Activated CD8-positive, alpha-beta memory T cell treated with anti-CD3 and anti-CD28 coated beads, Interleukin-2, amount 50 U/mL, for 24 hours (primary cell): ENCODE results near the gene PPP2CA.
"Not testable (repeated sequence)": the region's sequence is repeated elsewhere in the genome, so short reads cannot be mapped to it uniquely, and the experiment has no call there.

Experiments used
- DNase-seq: peaks from one replicate; pipeline ENCODE4 v3.0.0-alpha.2; 2020; ENCODE audit errors: extremely low read depth

Gene PPP2CA

DNA sequence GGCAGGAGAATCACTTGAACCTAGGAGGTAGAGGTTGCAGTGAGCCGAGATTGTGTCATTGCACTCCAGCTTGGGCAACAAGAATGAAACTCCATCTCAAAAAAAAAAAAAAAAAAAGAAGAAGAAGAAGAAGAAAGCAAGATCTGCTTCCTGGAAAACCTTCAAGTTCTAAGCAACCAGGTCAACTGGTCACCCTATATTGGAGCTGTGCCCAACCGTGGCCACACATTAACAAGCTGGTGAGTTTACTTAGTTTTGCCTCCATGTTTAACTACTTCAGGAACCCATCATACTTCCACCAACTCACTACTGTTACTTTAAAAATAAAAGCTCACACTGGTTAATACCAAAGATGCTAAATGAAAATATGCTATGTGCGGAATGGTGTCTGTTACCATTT lies 36.8 kb downstream of the PPP2CA start:
- no peak for DNase-seq

DNA sequence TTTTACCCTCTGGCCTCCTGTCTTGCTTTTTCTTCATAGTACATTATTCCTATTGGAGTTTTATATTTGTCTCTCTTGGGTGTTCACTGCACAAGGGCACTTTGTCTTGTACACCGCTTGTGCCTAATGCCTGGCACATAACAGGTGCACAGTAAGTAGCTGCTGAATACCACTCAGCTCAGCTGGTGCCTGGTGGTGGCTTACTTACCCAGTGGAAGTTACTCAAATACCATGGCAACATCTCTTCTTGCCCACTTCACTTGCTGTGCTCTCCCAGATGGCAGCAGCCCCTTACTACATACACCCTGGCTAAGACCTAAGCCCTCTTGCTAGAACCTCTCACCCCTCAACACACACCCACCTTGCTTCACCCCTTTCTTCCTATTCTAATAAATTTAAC lies 37.8 kb downstream of the PPP2CA start:
- DNase-seq, result no peak

DNA sequence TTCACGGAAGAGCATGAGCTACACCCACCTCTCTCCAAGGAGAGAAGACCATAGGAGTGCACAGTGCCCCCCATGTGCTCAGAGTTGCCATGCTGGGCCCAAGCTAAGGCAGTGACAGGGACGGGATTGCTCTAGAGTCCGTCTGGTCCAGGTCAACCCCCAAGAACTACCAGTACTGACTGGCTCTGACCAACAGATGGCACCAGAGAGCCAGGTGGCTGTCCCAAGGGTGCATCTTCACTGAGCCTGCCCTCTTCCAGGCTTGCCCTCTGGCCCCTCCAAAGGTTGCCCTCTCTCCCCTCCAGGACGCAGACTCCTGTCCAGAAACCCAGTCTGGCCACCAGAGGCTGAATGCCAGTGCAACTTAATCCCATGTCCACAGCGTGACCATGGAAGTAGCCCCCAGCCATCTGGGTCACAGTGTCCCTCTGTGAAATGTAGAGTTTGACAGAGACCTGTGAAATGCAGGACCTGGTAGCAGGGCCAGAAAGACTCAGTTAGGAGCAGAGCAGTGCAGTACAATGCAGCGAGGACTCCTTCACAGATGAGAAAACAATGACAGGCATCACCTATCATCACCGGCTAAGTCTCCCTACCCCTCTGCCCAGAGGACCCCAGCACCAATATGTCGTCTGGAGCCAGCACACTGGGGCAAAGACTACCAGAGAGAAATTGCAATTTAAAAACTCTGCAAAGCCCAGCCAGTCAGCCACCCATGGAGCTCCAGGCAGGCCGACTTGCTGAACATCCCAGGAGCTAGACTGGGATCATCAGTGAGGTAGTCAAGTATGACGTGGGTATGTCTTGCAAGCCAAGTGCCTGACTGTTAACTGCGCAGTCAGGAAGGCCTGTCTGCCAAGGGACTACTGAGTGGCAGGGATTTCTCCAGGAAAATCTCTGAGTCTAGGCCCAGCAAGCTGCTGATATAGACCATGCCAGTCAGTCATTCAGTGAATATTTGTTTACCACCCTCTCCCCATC lies 41.4 kb downstream of the PPP2CA start:
- DNase-seq, result peak; percentile 39

GRCh38 chr5:134183481-134183880 lies 42.4 kb downstream of the PPP2CA start:
- DNase-seq, result no peak

- no peak for DNase-seq
Measured at GRCh38 chr5:134178096-134178419, 47.8 kb downstream of the PPP2CA start.

DNA sequence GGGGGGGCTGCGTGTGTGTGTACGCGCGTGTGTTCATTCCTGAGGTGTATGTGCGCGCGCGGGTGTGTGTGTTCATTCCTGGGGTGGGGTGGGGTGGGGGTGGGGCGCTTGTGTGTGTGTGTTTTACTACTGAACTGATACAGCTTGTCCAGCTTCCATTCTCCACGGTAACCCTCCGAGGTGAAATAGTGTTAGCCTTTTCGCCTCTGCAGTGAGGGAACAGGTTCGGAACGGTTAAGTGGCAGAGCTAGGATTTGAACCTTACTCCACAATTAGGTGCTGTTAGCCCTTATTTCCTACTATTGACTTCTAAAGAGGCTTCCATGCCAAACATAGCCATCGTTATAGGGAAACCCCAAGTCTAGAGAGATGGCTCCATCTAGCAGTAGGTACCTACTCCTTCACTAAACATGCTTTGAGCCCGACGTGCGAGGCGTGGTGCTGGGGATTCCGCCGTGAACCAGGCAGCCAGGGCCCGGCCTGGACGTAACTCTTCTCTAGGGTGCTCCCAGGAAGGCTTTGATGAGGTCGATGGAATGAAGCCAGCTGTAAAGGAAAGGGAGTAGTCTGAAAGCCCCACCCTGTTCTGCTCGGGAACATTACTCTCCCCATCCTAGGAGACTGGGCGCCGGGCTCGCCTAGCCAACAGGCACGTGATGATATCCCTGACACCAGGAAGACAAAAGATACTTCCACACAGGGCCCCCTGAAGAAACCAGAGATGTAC lies 48.3 kb downstream of the PPP2CA start:
- DNase-seq, result no peak

- DNase-seq, result peak; percentile 47
Measured at GRCh38 chr5:134176511-134177368, 49.1 kb downstream of the PPP2CA start, which contains the start of gene SKP1. SKP1 (minus strand) TSS chr5:134176950; CDS start chr5:134174022, 2,928 bp downstream.

GRCh38 chr5:134175921-134176510 lies 49.9 kb downstream of the PPP2CA start:
- DNase-seq, result peak; percentile 4

GRCh38 chr5:134174841-134175839 lies 50.7 kb downstream of the PPP2CA start:
- no peak for DNase-seq

- no peak for DNase-seq
Measured at GRCh38 chr5:134171972-134172371, 53.9 kb downstream of the PPP2CA start.

GRCh38 chr5:134162592-134162991 lies 63.3 kb downstream of the PPP2CA start:
- no peak for DNase-seq

DNA sequence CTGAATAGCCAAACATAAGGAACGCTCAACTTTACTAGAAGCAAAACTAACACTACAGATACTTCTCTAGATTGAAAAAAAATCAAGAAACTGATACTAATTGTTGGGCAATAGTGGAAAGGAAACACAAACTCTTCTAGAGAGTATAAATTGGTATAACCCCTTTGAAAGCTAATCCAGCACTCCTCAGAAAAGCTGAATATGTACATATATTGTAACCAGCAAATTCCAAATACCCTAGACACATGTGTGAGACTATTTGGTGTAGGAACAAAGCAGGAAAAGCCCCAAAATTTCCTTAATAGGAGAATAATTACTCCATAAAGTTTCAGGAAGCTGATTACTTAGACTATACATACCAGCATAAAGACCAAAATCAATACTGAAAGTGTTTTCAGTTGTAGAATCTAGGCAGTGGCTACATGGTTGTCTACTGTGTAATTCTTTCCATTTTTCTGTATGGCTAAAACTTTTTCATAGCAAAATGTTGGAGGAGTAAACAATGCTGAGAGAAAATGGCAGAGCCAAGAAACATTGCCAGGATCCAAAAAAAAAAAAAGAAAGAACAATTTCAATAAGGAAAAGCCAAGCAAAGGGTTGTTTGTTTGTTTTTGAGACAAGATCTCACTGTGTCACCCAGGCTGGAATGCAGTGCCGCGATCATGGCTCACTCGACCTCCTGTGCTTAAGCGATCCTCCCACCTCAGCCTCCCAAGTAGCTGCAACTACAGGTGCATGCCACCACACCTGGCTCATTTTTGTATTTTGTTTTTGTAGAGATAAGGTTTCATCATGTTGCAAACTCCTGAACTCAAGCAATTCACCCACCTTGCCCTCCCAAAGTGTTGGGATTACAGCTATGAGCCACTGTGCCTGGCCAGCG lies 64.1 kb downstream of the PPP2CA start:
- DNase-seq, result no peak

DNA sequence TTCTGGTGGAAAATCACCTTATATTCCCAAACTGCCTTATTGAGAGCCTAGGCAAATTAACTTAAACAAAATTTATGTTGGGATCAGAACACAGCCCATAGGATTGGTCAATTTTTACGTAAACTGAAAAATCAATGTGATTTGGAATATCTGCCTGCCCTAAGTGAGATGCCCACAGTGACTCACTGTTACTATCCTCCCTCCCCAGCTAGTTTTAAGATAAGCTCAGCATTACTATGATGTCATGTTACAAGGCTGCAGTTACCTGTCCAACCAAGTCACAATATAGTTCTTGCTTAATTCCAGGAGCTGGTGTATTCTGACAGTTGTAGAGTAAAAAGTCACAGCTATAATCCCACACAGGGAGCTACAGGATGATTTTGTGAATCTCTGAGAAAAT lies 72.2 kb downstream of the PPP2CA start:
- no peak for DNase-seq

- no peak for DNase-seq
Measured at GRCh38 chr5:134153241-134153640, 72.6 kb downstream of the PPP2CA start.

DNA sequence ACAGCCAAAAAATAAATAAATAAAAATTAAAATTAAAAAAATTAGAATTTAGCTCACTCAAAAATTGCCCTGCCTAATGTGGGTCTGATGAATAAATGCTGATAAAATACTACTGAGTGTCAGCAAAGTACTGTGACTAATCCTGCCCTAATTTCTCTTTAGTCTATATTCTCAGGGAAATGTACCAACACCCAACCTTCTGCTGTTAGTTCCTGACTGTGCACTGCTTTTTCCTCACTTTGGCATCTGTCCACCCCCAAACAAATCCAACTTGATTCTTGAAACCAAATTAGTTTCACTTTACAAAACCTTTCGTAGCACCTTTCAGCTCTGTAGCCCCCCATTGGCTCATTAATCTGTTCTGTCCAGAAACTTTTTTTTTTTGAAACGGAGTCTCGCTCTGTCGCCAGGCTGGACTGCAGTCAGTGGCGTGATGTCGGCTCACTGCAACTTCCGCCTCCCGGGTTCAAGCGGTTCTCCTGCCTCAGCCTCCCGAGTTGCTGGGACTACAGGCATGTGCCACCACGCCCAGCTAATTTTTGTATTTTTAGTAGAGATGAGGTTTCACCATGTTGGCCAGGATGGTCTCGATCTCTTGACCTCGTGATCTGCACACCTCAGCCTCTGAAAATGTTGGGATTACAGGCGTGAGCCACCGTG lies 73.6 kb downstream of the PPP2CA start:
- not testable (repeated sequence) for DNase-seq

- no peak for DNase-seq
Measured at GRCh38 chr5:134151723-134152122, 74.2 kb downstream of the PPP2CA start.

GRCh38 chr5:134149571-134150303 lies 76.1 kb downstream of the PPP2CA start:
- no peak for DNase-seq

GRCh38 chr5:134148986-134149539 lies 76.8 kb downstream of the PPP2CA start:
- DNase-seq, result no peak
